Panc1 (cell line): ENCODE data around the gene ALOXE3. TPM values are rescaled to one million over a fixed set of nuclear protein-coding genes. Genes with fewer than 3 reads are reported as not detected.

Experiments used
- ATAC-seq: fragments of 200-7000 bp; cut with Tn5 transposase; 2 replicates; pipeline ENCODE4 v1.9.1; 2020; ENCODE audit warnings: mild to moderate bottlenecking, moderate library complexity
- BruUV-seq: library from RNA; stranded (reverse); fragments of 400-500 nt; replicated peaks from 2 replicates; lab custom pipeline; 2021; lab: Mats Ljungman, UMichigan
- CTCF ChIA-PET: fragments of 300-600 bp; sonication (Branson Sonifier 250); formaldehyde crosslinking; loops from one replicate; lab custom pipeline; 2022; ENCODE audit warnings: antibody characterized with exemption; lab: Charles Lee
- POLR2A ChIA-PET: fragments of 300-600 bp; sonication (Branson Sonifier 250); formaldehyde crosslinking; loops from one replicate; lab custom pipeline; 2022; ENCODE audit warnings: antibody characterized with exemption; lab: Charles Lee
- DNase-seq: peaks from one replicate; pipeline ENCODE4 v3.0.0-alpha.2; 2010; ENCODE audit warnings: low read depth, low spot score
- H3K27ac ChIP-seq: 2 replicates; pipeline ENCODE4 v1.5.1; 2011; ENCODE audit warnings: mild to moderate bottlenecking, low read length, inconsistent platforms
- H3K27me3 ChIP-seq: fragments of 200-500 bp; sonication (Bioruptor generic); 2 replicates; pipeline ENCODE4 v1.6.0; 2014; ENCODE audit warnings: low read length, inconsistent platforms; ENCODE audit not compliant: control insufficient read depth, insufficient read depth
- H3K36me3 ChIP-seq: fragments of 200-500 bp; sonication (Bioruptor generic); 2 replicates; pipeline ENCODE4 v1.5.1; 2014; ENCODE audit warnings: inconsistent platforms, mild to moderate bottlenecking, low read length, moderate library complexity; ENCODE audit not compliant: control insufficient read depth, insufficient read depth
- H3K4me1 ChIP-seq: 2 replicates; pipeline ENCODE4 v1.5.1; 2011; ENCODE audit warnings: inconsistent platforms, mild to moderate bottlenecking, low read length, moderate library complexity; ENCODE audit not compliant: control insufficient read depth, insufficient read depth
- H3K4me3 ChIP-seq, 2 experiments: 2 replicates each; pipeline ENCODE4 v1.5.1; 2011 to 2012; ENCODE audit warnings: low read depth in 2 of 2, low read length in 2 of 2, mild to moderate bottlenecking in 2 of 2, inconsistent platforms in 1 of 2, moderate library complexity in 1 of 2
- H3K9me3 ChIP-seq: fragments of 200-500 bp; sonication (Bioruptor generic); 2 replicates; pipeline ENCODE4 v1.5.1; 2014; ENCODE audit warnings: low read depth, mild to moderate bottlenecking, inconsistent platforms, low read length, moderate library complexity; ENCODE audit not compliant: control insufficient read depth, insufficient read depth
- CTCF ChIP-seq: fragments of 450-650 bp; IDR thresholded peaks from 2 replicates; pipeline ENCODE4 v1.5.1; 2017; ENCODE audit warnings: mild to moderate bottlenecking
- POLR2AphosphoS5 ChIP-seq: IDR thresholded peaks from 2 replicates; pipeline ENCODE4 v1.6.1; 2012; ENCODE audit warnings: mild to moderate bottlenecking, low read depth, low read length, moderate library complexity
- REST ChIP-seq, 2 experiments: IDR thresholded peaks; 2 replicates each; pipeline ENCODE4 v1.6.1; 2011 to 2012; ENCODE audit warnings: low read depth in 2 of 2, control low read depth in 1 of 2, low read length in 1 of 2, mild to moderate bottlenecking in 1 of 2, moderate library complexity in 1 of 2; ENCODE audit not compliant: insufficient read depth in 1 of 2
- SIN3A ChIP-seq: IDR thresholded peaks from 2 replicates; pipeline ENCODE4 v1.6.1; 2012; ENCODE audit warnings: low read depth, mild to moderate bottlenecking, low read length, moderate library complexity, borderline replicate concordance; ENCODE audit not compliant: insufficient read depth
- TCF7L2 ChIP-seq: IDR thresholded peaks from 2 replicates; pipeline ENCODE4 v1.6.1; 2011; ENCODE audit warnings: mild to moderate bottlenecking, low read depth, low read length, inconsistent platforms
- in situ Hi-C: cut with HindIII; loops from 2 replicates; pipeline ENCODE4 v1.10.0; 2016; ENCODE audit warnings: low sequenced_read_pairs, low pct_unique_long_range_greater_than_20kb
- intact Hi-C: fragments of 100-400 bp; cut with micrococcal nuclease; formaldehyde crosslinking; loops from one replicate; pipeline ENCODE4 v1.10.0; 2022; ENCODE audit not compliant: unreplicated experiment
- total RNA-seq: library from RNA; stranded (reverse); gene quantifications from one replicate; pipeline ENCODE4 v1.2.1, GENCODE V29; 2021; ENCODE audit not compliant: unreplicated experiment

Gene ALOXE3
- total RNA-seq, 1 experiment from 2014 or later: 0.46 TPM

- POLR2A ChIA-PET: interaction anchor here (1.3 kb wide), 1 partner anchor 9 kb away, joined by 17 read pairs; no protein-coding TSS in a partner anchor
- no peaks in the 10 kb centered on the region; the same call in none of the 2 replicates for H3K36me3 ChIP-seq
- H3K9me3 ChIP-seq: no peaks in the 10 kb centered on the region
- no peak for DNase-seq
- CTCF ChIA-PET: no interaction called here
- peak overlapping the region; percentile 5 to 53; a peak in 3 of 4 replicates for H3K4me3 ChIP-seq
- H3K4me1 ChIP-seq: peaks cover 29% of the 10 kb centered on the region
- H3K27me3 ChIP-seq: no peaks in the 10 kb centered on the region
- in situ Hi-C loops (no loop called here), intact Hi-C loops (no loop called here)
- TF ChIP-seq SIN3A (no peak), TCF7L2 (peak; percentile 19; the same call in 1 of the 2 replicates)
- no TSS peak for BruUV-seq
- ATAC-seq: peak; percentile 63
- peak overlapping the region; percentile 71 for H3K27ac ChIP-seq
Measured at GRCh38 chr17:8163978-8164814, 45.9 kb upstream of the ALOXE3 start.

- CTCF ChIA-PET: interaction anchor here (0.6 kb wide), 1 partner anchor 103 kb away, joined by 8 read pairs; no protein-coding TSS in a partner anchor
Measured at GRCh38 chr17:8162997-8163977, 45.0 kb upstream of the ALOXE3 start.

More at GRCh38 chr17:8162997-8163977, 45.0 kb upstream of the ALOXE3 start:
- in situ Hi-C loops: no loop called here
- no peaks in the 10 kb centered on the region for H3K27me3 ChIP-seq
- DNase-seq (no peak), ATAC-seq (peak; percentile 65)
- intact Hi-C loops: no loop called here
- H3K9me3 ChIP-seq: no peaks in the 10 kb centered on the region
- POLR2A ChIA-PET: interaction anchor here (1.3 kb wide), 1 partner anchor 10 kb away, joined by 17 read pairs; no protein-coding TSS in a partner anchor
- peak overlapping the region; percentile 53 to 84 for H3K4me3 ChIP-seq
- H3K4me1 ChIP-seq: peaks cover 29% of the 10 kb centered on the region
- H3K27ac ChIP-seq: peak overlapping the region; percentile 71
- no peak for TF ChIP-seq CTCF
- no peak for TF ChIP-seq REST (IDR thresholded peaks at IDR 0.05; ENCODE audit: insufficient read depth in 1 of 2, low read depth in 2 of 2, low read length in 1 of 2)
- no peak for TF ChIP-seq POLR2AphosphoS5
- no peak for TF ChIP-seq SIN3A
- TF ChIP-seq TCF7L2: no peak
- no peaks in the 10 kb centered on the region; the same call in none of the 2 replicates for H3K36me3 ChIP-seq
- no TSS peak for BruUV-seq
